ENCODE measurements around the gene RAD50.

RAD50 gene

GRCh38 chr5:132635873-132636272 lies 79.1 kb downstream of the RAD50 start:
- no peak for DNase-seq

- DNase-seq: no peak
These were observed 80.5 kb downstream of the RAD50 start for GRCh38 chr5:132637241-132637640.

- no peak for DNase-seq
These were observed 82.9 kb downstream of the RAD50 start for GRCh38 chr5:132639706-132640130.

DNA sequence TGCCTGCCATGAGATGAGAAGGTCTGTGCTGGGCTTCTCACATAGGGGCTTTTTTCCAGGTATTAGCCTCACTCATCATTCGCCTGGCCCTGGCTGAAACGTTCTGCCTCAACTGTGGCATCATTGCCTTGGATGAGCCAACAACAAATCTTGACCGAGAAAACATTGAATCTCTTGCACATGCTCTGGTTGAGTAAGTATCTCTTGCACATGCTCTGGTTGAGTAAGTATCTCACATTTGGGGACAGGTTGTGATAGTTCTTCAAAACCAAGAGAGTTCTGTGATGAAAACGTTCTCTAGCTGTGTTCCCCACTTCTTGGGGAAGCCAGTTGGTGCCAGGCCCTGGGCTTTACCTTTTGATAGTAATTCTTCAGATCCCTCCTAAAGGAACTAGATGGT lies 83.8 kb downstream of the RAD50 start:
- DNase-seq: no peak

DNA sequence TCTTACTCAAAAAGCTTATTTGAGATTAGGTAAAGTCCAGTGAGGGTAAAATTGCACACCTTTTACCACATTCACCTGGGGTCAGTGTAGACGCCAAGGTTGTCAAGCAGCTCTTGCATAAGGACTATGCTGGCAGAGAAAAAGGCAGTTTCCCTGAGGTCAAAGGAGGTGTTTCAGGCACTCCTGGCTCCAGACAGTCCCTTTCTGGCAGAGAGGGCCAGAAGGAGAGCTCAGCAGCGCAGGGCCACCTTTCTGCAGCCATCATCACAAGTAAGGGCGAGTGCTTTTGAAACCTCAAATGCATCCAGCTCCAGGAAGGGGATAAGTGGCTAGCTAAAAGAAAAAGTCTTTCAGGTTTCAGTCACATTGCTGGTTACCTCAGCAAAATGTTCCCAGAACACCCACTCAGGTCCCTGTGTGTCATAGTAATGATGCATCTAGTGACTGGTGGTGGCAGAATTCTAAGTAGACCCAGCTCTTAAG lies 84.5 kb downstream of the RAD50 start:
- DNase-seq: no peak

- no peak for DNase-seq
These were observed 85.1 kb downstream of the RAD50 start for GRCh38 chr5:132641841-132642240.

GRCh38 chr5:132644177-132644576 lies 87.4 kb downstream of the RAD50 start:
- DNase-seq: no peak

GRCh38 chr5:132646583-132647266 lies 89.9 kb downstream of the RAD50 start:
- DNase-seq: no peak

GRCh38 chr5:132647473-132647872 lies 90.7 kb downstream of the RAD50 start:
- no peak for DNase-seq

- no peak for DNase-seq
These were observed 91.6 kb downstream of the RAD50 start for GRCh38 chr5:132648355-132648754.

DNA sequence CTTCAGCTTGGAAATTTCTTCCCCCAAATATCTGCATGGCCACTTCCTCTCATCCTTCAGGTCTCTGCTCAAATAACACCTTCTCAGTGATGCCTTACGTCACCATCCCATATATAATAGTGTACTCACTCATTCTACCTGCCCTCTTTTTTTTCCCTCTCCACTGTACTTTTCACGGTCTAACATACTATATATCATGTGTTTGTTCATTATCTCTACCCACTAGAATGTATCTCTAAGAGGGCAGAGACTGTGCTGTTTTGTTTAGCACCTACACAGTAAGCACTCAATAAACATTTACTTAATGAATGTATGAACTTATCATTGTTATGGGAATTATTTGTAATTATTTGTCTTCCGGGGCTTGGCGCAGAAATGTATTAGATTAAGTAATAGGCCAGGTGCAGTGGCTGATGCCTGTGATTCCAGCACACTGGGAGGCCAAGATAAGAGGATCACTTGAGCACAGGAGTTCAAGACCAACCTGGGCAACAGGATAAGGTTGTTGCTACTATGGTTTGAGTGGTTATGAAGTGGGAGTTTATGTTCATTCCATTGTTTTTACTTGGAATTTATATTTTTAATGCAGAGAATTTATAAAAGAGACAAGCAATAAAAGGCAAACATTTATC lies 95.2 kb downstream of the RAD50 start:
- no peak for DNase-seq

GRCh38 chr5:132653716-132654115 lies 96.9 kb downstream of the RAD50 start:
- DNase-seq: no peak

DNA sequence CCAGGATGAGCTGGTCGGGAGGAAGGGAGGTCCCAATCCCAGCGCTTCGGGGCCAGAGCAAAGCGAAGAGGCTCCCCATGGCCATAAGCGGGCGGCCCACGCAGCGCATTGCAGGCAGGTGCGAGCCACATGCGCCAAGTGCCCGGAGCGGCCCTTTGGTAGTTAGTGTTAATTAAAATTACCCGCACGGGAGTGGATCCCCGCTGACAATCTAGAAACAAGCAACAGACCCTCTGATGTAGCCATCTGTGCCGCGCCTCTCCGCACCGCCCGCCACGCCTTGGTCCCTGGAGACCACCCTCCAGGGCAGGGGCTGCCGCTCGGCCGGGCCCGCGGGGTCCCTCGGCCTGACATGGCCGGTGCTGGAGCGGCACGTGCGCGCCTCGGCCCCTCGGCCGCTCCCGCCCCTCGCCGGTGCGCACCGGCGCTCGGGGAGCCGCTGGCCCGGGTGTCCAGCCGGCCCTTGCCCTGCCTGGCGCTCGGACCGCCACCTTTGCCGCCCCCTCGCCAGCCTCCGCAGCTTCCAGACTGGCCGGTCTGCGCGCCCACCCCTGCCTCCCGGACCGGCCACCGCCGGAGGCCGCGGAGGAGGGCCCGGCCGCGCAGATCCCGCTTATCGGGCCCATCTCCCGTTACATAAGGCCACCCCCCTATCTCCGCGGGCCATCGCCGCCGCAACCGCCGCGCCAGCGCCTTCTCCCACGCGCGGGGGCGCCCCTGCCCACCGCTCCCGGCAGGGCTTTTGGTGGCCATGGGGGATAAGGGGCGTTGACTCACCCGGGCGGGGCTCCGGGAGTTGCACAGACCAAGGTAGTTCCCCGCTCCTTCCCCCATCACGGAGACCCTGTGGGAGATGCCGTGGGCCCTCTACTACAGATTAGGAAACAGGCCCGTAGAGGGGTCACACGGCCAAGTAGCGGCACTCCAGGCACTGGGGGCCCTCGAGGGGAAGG lies 99.3 kb downstream of the RAD50 start:
- no peak for DNase-seq

- no peak for DNase-seq
These were observed 100.1 kb downstream of the RAD50 start for GRCh38 chr5:132656774-132657355.

DNA sequence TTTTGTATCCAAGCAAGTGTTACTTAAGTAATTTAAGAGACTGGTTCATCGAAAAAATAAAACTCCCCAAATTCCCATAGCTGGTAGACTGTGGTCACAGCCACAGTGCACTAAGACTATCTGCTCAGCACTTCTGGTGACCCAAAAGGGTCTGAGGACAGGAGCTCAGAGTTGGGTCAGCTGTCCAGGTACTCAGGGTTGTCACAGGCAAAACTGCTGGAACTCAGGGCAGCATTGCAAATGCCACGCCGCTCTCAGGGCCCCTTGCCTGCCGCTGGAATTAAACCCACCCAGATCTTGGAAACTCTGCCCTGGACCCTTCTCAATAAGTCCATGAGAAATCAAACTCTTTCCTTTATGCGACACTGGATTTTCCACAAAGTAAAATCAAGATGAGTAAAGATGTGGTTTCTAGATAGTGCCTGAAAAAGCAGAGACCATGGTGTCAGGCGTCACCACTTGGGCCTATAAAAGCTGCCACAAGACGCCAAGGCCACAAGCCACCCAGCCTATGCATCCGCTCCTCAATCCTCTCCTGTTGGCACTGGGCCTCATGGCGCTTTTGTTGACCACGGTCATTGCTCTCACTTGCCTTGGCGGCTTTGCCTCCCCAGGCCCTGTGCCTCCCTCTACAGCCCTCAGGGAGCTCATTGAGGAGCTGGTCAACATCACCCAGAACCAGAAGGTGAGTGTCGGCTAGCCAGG lies 101.1 kb downstream of the RAD50 start, which contains the start of gene IL13:
IL13 (plus strand) TSS at position 498 of the 705 bp plus-strand sequence; CDS start at position 512, 14 bp downstream.
- DNase-seq: no peak

GRCh38 chr5:132658381-132659302 lies 101.9 kb downstream of the RAD50 start:
- no peak for DNase-seq

GRCh38 chr5:132659598-132660493 lies 103.1 kb downstream of the RAD50 start:
- no peak for DNase-seq

DNA sequence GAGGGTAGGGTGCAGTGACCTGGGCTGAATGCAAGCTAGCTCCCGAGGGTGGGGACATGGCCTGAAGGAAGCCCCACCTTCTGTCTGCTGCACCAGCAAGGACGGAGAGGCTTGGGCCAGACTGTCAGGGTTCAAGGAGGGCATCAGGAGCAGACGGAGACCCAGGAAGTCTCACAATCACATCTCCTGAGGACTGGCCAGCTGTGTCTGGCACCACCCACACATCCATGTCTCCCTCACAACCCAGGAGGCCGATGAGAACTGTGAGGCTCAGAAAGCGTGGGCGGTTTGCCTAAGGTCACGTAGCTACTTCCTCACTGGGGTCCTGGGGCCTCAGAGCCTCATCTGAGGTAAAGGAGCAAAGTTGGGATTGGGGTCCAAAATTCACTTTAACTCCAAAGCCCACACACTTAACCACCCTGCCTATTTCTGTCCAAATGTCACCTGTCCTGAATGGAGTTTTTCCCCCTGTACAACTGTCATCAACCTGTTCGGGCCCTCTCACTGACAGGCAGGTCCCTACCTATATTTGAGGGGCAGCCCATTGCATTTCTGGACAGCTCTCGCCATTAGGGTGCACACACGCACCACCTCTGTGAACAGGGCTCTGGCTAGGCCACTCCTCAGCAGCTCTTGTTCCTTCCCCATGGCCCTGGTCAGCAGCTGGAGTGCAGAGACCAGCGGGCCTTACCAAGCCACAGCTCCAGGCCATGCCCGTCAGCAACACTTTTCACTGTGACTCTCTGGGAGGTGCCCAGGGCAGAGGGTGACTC lies 104.6 kb downstream of the RAD50 start:
- no peak for DNase-seq

DNA sequence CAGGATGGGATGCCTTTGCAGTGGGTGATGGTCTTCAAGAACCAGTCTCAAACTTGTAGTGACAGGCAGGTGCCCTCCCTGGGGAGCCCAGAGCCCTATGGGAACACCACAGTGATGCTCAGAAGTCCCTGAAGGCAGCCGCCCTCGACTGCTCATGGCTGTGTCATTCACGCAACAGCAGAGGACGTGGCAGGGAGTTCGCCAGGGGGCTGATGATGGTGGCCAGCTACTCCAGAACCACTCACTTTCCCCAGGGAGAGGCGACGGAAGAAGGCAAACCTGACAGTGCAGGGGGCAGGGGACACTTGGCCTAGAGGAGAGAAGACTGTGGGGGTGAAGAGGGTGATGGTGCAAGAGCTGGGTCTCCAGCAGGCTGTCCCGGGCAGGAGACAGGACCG lies 105.2 kb downstream of the RAD50 start:
- DNase-seq: no peak
